GM12878 (cell line): ENCODE measurements around the gene UFD1. TPM values are rescaled to one million over a fixed set of nuclear protein-coding genes. Genes with fewer than 3 reads are reported as not detected.

Experiments
- ATAC-seq: fragments of 200-7000 bp; cut with Tn5 transposase; 3 replicates; pipeline ENCODE4 v1.9.1; 2020; ENCODE audit warnings: mild to moderate bottlenecking, moderate library complexity
- BruUV-seq: library from RNA; stranded (reverse); fragments of 400-500 nt; replicated peaks from 2 replicates; lab custom pipeline; 2021; lab: Mats Ljungman, UMichigan
- CTCF ChIA-PET: fragments of 300-600 bp; sonication (Branson Sonifier 250); formaldehyde crosslinking; extraction: SDS; loops from one replicate; lab custom pipeline; 2021; ENCODE audit warnings: inconsistent platforms; lab: Yijun Ruan, JAX
- POLR2A ChIA-PET: fragments of 350-600 bp; formaldehyde crosslinking; extraction: SDS; loops from one replicate; lab custom pipeline; 2021; ENCODE audit warnings: inconsistent platforms; lab: Charles Lee
- RAD21 ChIA-PET: fragments of 300-600 bp; sonication (Branson Sonifier 250); formaldehyde crosslinking; loops from one replicate; lab custom pipeline; 2023; ENCODE audit warnings: antibody characterized with exemption; ENCODE audit not compliant: unreplicated experiment; lab: Charles Lee
- SMC1A ChIA-PET: fragments of 300-600 bp; sonication (Branson Sonifier 250); formaldehyde crosslinking; loops from one replicate; lab custom pipeline; 2023; ENCODE audit not compliant: unreplicated experiment, uncharacterized antibody; lab: Charles Lee
- DNase-seq: peaks from one replicate; pipeline ENCODE4 v3.0.0-alpha.2; 2011; ENCODE audit warnings: low read depth, low spot score
- FAIRE-seq: peaks from 3 replicates; lab custom pipeline; 2011; peaks lifted over from hg19 to GRCh38; lab: Jason Lieb, UNC
- H2AFZ ChIP-seq: 2 replicates; pipeline ENCODE4 v1.6.0; 2011; ENCODE audit warnings: low read depth, low read length, control low read depth; ENCODE audit not compliant: control insufficient read depth
- H3K27ac ChIP-seq: 2 replicates; pipeline ENCODE4 v1.5.1; 2011; ENCODE audit warnings: control low read depth; ENCODE audit not compliant: control insufficient read depth, insufficient read depth
- H3K27me3 ChIP-seq, 2 experiments: replicated peaks in 1 of 2; 2 replicates each; pipeline versions ENCODE4 v1.6.0 to v1.6.1; 2011; ENCODE audit warnings: low read length in 1 of 2; ENCODE audit not compliant: control insufficient read depth in 2 of 2, insufficient read depth in 2 of 2
- H3K36me3 ChIP-seq, 2 experiments: 2 replicates each; pipeline ENCODE4 v1.5.1; 2011; ENCODE audit warnings: low read length in 1 of 2; ENCODE audit not compliant: control insufficient read depth in 2 of 2, insufficient read depth in 2 of 2
- H3K4me1 ChIP-seq: 2 replicates; pipeline ENCODE4 v1.6.1; 2011; ENCODE audit warnings: mild to moderate bottlenecking, low read length, moderate library complexity, mixed read lengths; ENCODE audit not compliant: control insufficient read depth, insufficient read depth
- H3K4me2 ChIP-seq: 2 replicates; pipeline ENCODE4 v1.6.0; 2011; ENCODE audit warnings: control low read depth; ENCODE audit not compliant: control insufficient read depth, insufficient read depth
- H3K4me3 ChIP-seq: fragments of 200-600 bp; sonication (generic); 2 replicates; pipeline ENCODE4 v1.5.1; 2016
- H3K79me2 ChIP-seq: 2 replicates; pipeline ENCODE4 v1.6.0; 2011; ENCODE audit warnings: low read length; ENCODE audit not compliant: control insufficient read depth, insufficient read depth
- H3K9ac ChIP-seq: 2 replicates; pipeline ENCODE4 v1.8.0; 2011; ENCODE audit warnings: low read length, control low read depth, mixed read lengths; ENCODE audit not compliant: control insufficient read depth, insufficient read depth
- H3K9me3 ChIP-seq: replicated peaks from 3 replicates; pipeline ENCODE4 v1.5.1; 2011; ENCODE audit warnings: mild to moderate bottlenecking, low read length; ENCODE audit not compliant: control insufficient read depth, insufficient read depth
- H4K20me1 ChIP-seq: 2 replicates; pipeline ENCODE4 v1.6.0; 2011; ENCODE audit not compliant: control insufficient read depth, insufficient read depth
- ATF2 ChIP-seq: IDR thresholded peaks from 2 replicates; pipeline ENCODE4 v1.6.1; 2012; ENCODE audit warnings: low read length, inconsistent platforms
- ATF7 ChIP-seq: fragments of 450-650 bp; IDR thresholded peaks from 2 replicates; pipeline ENCODE4 v1.6.1; 2016; ENCODE audit warnings: low read depth, mild to moderate bottlenecking
- BCLAF1 ChIP-seq: fragments of 450-650 bp; IDR thresholded peaks from 2 replicates; pipeline ENCODE4 v1.6.1; 2017; ENCODE audit warnings: antibody characterized with exemption, mild to moderate bottlenecking, moderate library complexity
- BMI1 ChIP-seq: fragments of 450-650 bp; IDR thresholded peaks from 2 replicates; pipeline ENCODE4 v1.6.1; 2016; ENCODE audit warnings: mild to moderate bottlenecking, moderate library complexity, borderline replicate concordance
- CHD2 ChIP-seq: IDR thresholded peaks from 2 replicates; pipeline ENCODE4 v1.6.1; 2011; ENCODE audit warnings: low read depth, low read length, improper control_type of control experiment, borderline replicate concordance
- CREM ChIP-seq: IDR thresholded peaks from 2 replicates; pipeline ENCODE4 v1.6.1; 2014; ENCODE audit warnings: antibody characterized with exemption, low read depth
- ESRRA ChIP-seq: IDR thresholded peaks from 2 replicates; pipeline ENCODE4 v1.6.1; 2012; ENCODE audit warnings: mild to moderate bottlenecking, low read length, improper control_type of control experiment
- IRF3 ChIP-seq: fragments of 450-650 bp; IDR thresholded peaks from 2 replicates; pipeline ENCODE4 v1.6.1; 2014; ENCODE audit warnings: mild to moderate bottlenecking
- MEF2A ChIP-seq: IDR thresholded peaks from 2 replicates; pipeline ENCODE4 v1.6.1; 2011; ENCODE audit warnings: low read depth, mild to moderate bottlenecking, low read length, moderate library complexity; ENCODE audit not compliant: insufficient read depth
- NKRF ChIP-seq: fragments of 450-650 bp; conservative IDR thresholded peaks from 2 replicates; pipeline ENCODE4 v1.6.1; 2017; ENCODE audit warnings: mild to moderate bottlenecking, moderate library complexity
- NR2F1 ChIP-seq: fragments of 450-650 bp; conservative IDR thresholded peaks from 2 replicates; pipeline ENCODE4 v1.6.1; 2017; ENCODE audit warnings: mild to moderate bottlenecking
- POLR2AphosphoS5 ChIP-seq: IDR thresholded peaks from 2 replicates; pipeline ENCODE4 v1.6.1; 2011; ENCODE audit warnings: mild to moderate bottlenecking, low read length, inconsistent platforms
- RAD21 ChIP-seq: IDR thresholded peaks from 2 replicates; pipeline ENCODE4 v1.6.1; 2011; ENCODE audit warnings: mild to moderate bottlenecking, low read depth, low read length, moderate library complexity; ENCODE audit not compliant: insufficient read depth
- SIN3A ChIP-seq: IDR thresholded peaks from 2 replicates; pipeline ENCODE4 v1.6.1; 2012; ENCODE audit warnings: low read depth, low read length, improper control_type of control experiment
- TAF1 ChIP-seq: IDR thresholded peaks from 2 replicates; pipeline ENCODE4 v1.6.1; 2011; ENCODE audit warnings: mild to moderate bottlenecking, low read depth, low read length, borderline replicate concordance
- USF1 ChIP-seq: IDR thresholded peaks from 2 replicates; pipeline ENCODE4 v1.6.1; 2011; ENCODE audit warnings: borderline replicate concordance, low read depth, mild to moderate bottlenecking, moderate library complexity, mixed read lengths, low read length; ENCODE audit not compliant: insufficient read depth; ENCODE audit errors: extremely low read length
- WGBS: methylation state at CpG from one replicate; pipeline ENCODE4 v1.1.6; 2016; ENCODE audit warnings: low lambda C conversion rate; ENCODE audit not compliant: insufficient replicate concordance, insufficient coverage; ENCODE audit errors: missing lambda C conversion rate; 5-methylcytosine and 5-hydroxymethylcytosine counted together
- in situ Hi-C: fragments of 300-500 bp; cut with MboI; formaldehyde crosslinking; loops from 9 replicates; pipeline ENCODE4 v1.14.3; 2018; ENCODE audit warnings: mixed read lengths
- intact Hi-C: fragments of 100-400 bp; cut with micrococcal nuclease; formaldehyde crosslinking; loops from one replicate; pipeline ENCODE4 v1.14.2; 2022; ENCODE audit not compliant: unreplicated experiment
- polyA plus RNA-seq, 11 experiments: library from polyadenylated mRNA; depleted of rRNA in 4 of 11; unstranded in 6 of 11; stranded (reverse) in 5 of 11; fragments of >200 nt; fragmentation: Nextera tagmentation in 4 of 11; fragmentation: Illumina TruSeq in 1 of 11; extraction: Ambion mirVana in 4 of 11; extraction: Trizol in 1 of 11; gene quantifications; 1 replicate in 1 of 11; 2 replicates in 10 of 11; pipeline versions ENCODE4 v1.2.1 to v1.2.3, GENCODE V29; 2011 to 2016; ENCODE audit warnings: inconsistent platforms in 2 of 11, missing spikeins in 2 of 11, low read depth in 1 of 11
- total RNA-seq, 4 experiments: library from RNA; depleted of rRNA in 3 of 4; stranded (reverse); fragments of >200 nt in 3 of 4; fragmentation: Illumina TruSeq in 1 of 4; extraction: Trizol in 1 of 4; gene quantifications; 2 replicates each; pipeline versions ENCODE4 v1.2.1 to v1.2.3, GENCODE V29; 2013 to 2021

UFD1 gene
- total and polyA plus RNA-seq, 10 of the 15 experiments (the other 5 are each of a cell fraction or from before 2014, with no cell fraction given) = 67.2 to 143 (median 117) TPM

GRCh38 chr22:19455585-19456370, 23.2 kb downstream of the UFD1 start:
- BruUV-seq = no TSS peak
- in situ Hi-C loops = no loop called here
- no peak overlapping the region for H3K4me2 ChIP-seq
- DNase-seq (no peak), FAIRE-seq (no peak), ATAC-seq (no peak)
- no peaks in the 10 kb centered on the region for H3K79me2 ChIP-seq
- 78% methylated on average over 4 of the region's 4 CpGs for WGBS
- SMC1A ChIA-PET = interaction anchor here (0.6 kb wide), 1 partner anchor 612 kb away, joined by 3 read pairs; no protein-coding TSS in a partner anchor
- no peak overlapping the region for H3K9ac ChIP-seq
- no peaks in the 10 kb centered on the region for H3K9me3 ChIP-seq
- POLR2A ChIA-PET = no interaction called here
- no peaks in the 10 kb centered on the region for H3K4me1 ChIP-seq
- no peaks in the 10 kb centered on the region for H4K20me1 ChIP-seq
- CTCF ChIA-PET = no interaction called here
- no peak overlapping the region for H3K27ac ChIP-seq
- H3K36me3 ChIP-seq = peaks cover 31 to 40% of the 10 kb centered on the region in 2 experiments; a peak in 3 of 4 replicates
- no peaks in the 10 kb centered on the region for H3K27me3 ChIP-seq
- H2AFZ ChIP-seq = no peak overlapping the region
- H3K4me3 ChIP-seq = no peak overlapping the region
- intact Hi-C loops = no loop called here
- RAD21 ChIA-PET = no interaction called here
- TF ChIP-seq ESRRA (no peak), RAD21 (no peak), MEF2A (no peak), CHD2 (no peak), IRF3 (no peak), TAF1 (no peak), CREM (no peak), POLR2AphosphoS5 (no peak), BMI1 (no peak), ATF2 (no peak), USF1 (no peak), SIN3A (no peak), NR2F1 (no peak), NKRF (no peak), ATF7 (no peak), BCLAF1 (no peak)
